H1 (cell line): ENCODE measurements around the gene STX12. TPM values are rescaled to one million over a fixed set of nuclear protein-coding genes. Genes with fewer than 3 reads are reported as not detected.

Experiments
- BCL11A ChIP-seq, 2 experiments: IDR thresholded peaks; one replicate each; pipeline ENCODE4 v1.6.1; 2011; ENCODE audit warnings: low read depth in 2 of 2, low read length in 2 of 2, mild to moderate bottlenecking in 2 of 2
- CTCF ChIP-seq, 3 experiments: IDR thresholded peaks; 1 replicate in 2 of 3; 2 replicates in 1 of 3; pipeline versions ENCODE4 v1.5.1 to v1.6.1; 2011; ENCODE audit warnings: low read length in 3 of 3, mild to moderate bottlenecking in 3 of 3, inconsistent platforms in 2 of 3, low read depth in 1 of 3, moderate library complexity in 1 of 3; ENCODE audit not compliant: insufficient read depth in 1 of 3; ENCODE audit errors: control extremely low read depth in 1 of 3
- RNF2 ChIP-seq: fragments of 200-900, 300-1000 bp; sonication (generic); IDR thresholded peaks from 2 replicates; pipeline ENCODE4 v1.7.1; 2016; ENCODE audit warnings: borderline replicate concordance, low read depth, mild to moderate bottlenecking, antibody characterized with exemption, low read length; ENCODE audit not compliant: poor library complexity, severe bottlenecking; ENCODE audit errors: missing control alignments
- SP1 ChIP-seq: IDR thresholded peaks from 2 replicates; pipeline ENCODE4 v1.6.1; 2011; ENCODE audit warnings: low read depth, low read length
- TAF7 ChIP-seq: optimal IDR thresholded peaks from 2 replicates; pipeline ENCODE3; 2011; ENCODE audit warnings: low read depth, mild to moderate bottlenecking, inconsistent platforms, low read length, moderate library complexity, borderline replicate concordance
- polyA plus RNA-seq, 7 experiments: library from polyadenylated mRNA; depleted of rRNA in 3 of 7; stranded (reverse) in 5 of 7; unstranded in 2 of 7; fragments of >200 nt in 5 of 7; fragments of 200-250 nt in 2 of 7; gene quantifications; 1 replicate in 5 of 7; 2 replicates in 1 of 7; 4 replicates in 1 of 7; pipeline versions ENCODE4 v1.2.1 to v1.2.3, GENCODE V29; 2011 to 2013; ENCODE audit warnings: missing spikeins in 2 of 7, mixed read lengths in 2 of 7
- total RNA-seq: library from RNA; stranded (reverse); fragmentation: NEBNext Ultra II Directional; extraction: Animal tissue kit (Norgen Biotek cat#: 25700); gene quantifications from 2 replicates; pipeline ENCODE4 v1.2.1, GENCODE V29; 2021

The STX12 gene
- total and polyA plus RNA-seq, 2 of the 8 experiments (the other 6 are each of a cell fraction or from before 2014, with no cell fraction given), result 3.7 to 11.0 TPM

- TF ChIP-seq CTCF (IDR thresholded peaks at IDR 0.05; ENCODE audit: control extremely low read depth in 1 of 3, insufficient read depth in 1 of 3, low read depth in 1 of 3, low read length in 3 of 3), result no peak
- TF ChIP-seq SP1, result no peak
- no peak for TF ChIP-seq RNF2
- TF ChIP-seq BCL11A (IDR thresholded peaks at IDR 0.05; ENCODE audit: low read depth in 2 of 2, low read length in 2 of 2), result no peak
- no peak for TF ChIP-seq TAF7
Measured at GRCh38 chr1:27770293-27770830, 2.7 kb upstream of the STX12 start (continued).
